ENCODE measurements around the gene CLCA2. TPM values are rescaled to one million over a fixed set of nuclear protein-coding genes. Genes with fewer than 3 reads are reported as not detected.

CLCA2 gene
- total and polyA plus RNA-seq, 2 donors (not counting 3 experiments of a cell fraction or from before 2014, with no cell fraction given) = 0.01 to 0.11 TPM

GRCh38 chr1:86464819-86465218 lies 40.8 kb downstream of the CLCA2 start:
- H3K9ac ChIP-seq (replicated peaks; ENCODE audit: extremely low read depth, insufficient read depth, low read length) = no peak overlapping the region
- H2AFZ ChIP-seq (ENCODE audit: low read depth, low read length) = no peak overlapping the region
- intact Hi-C loops (cut with micrococcal nuclease) (loop anchor here (5.0 kb wide), 1 partner anchor 33 kb away; no protein-coding TSS in a partner anchor), dilution Hi-C loops (cut with MboI; ENCODE audit: extremely low pct_ligation_motif_present, low sequenced_read_pairs) (no loop called here)
- ChIA-PET CTCF (interaction anchor here (1.8 kb wide), 1 partner anchor 8 kb away, joined by 6 read pairs; no protein-coding TSS in a partner anchor), POLR2A (no interaction called here)
- FAIRE-seq (peak; percentile 28), DNase-seq (ENCODE audit: low read depth, low spot score) (no peak)
- no peaks in the 10 kb centered on the region for H3K9me3 ChIP-seq (replicated peaks; ENCODE audit: control insufficient read depth, insufficient read depth, low read length)
- H3K4me2 ChIP-seq (ENCODE audit: insufficient read depth, low read length) = no peak overlapping the region
- no peaks in the 10 kb centered on the region for H3K4me1 ChIP-seq (ENCODE audit: control insufficient read depth, extremely low read depth, insufficient read depth, low read length)
- H3K36me3 ChIP-seq (ENCODE audit: control insufficient read depth in 2 of 2, extremely low read depth in 1 of 2, insufficient read depth in 2 of 2, low read length in 2 of 2) = no peaks in the 10 kb centered on the region
- no TSS peak for BruUV-seq (replicated peaks)
- no peak overlapping the region for H3K4me3 ChIP-seq (replicated peaks in 1 of 3; ENCODE audit: insufficient read depth in 1 of 3, low read depth in 1 of 3, low read length in 3 of 3)
- TF ChIP-seq GATA2 (IDR thresholded peaks at IDR 0.05; ENCODE audit: insufficient read depth, insufficient read length, low read depth, low read length) = no peak
- TF ChIP-seq FOS (IDR thresholded peaks at IDR 0.05; ENCODE audit: borderline replicate concordance, insufficient read depth, low read length) = no peak
- TF ChIP-seq POLR2AphosphoS5 (IDR thresholded peaks at IDR 0.05; ENCODE audit: insufficient read depth, low read depth, low read length) = no peak
- TF ChIP-seq MYC (IDR thresholded peaks at IDR 0.05; ENCODE audit: low read depth, low read length) = no peak
- TF ChIP-seq CTCF (IDR thresholded peaks at IDR 0.05; ENCODE audit: extremely low read depth in 1 of 2, insufficient read depth in 1 of 2, low read depth in 1 of 2, low read length in 2 of 2) = no peak
- TF ChIP-seq POLR2A (IDR thresholded peaks at IDR 0.05; ENCODE audit: low read depth, low read length) = no peak
- TF ChIP-seq EZH2 (IDR thresholded peaks at IDR 0.05; ENCODE audit: borderline replicate concordance, low read depth, low read length, severe bottlenecking) = no peak
- TF ChIP-seq JUN (IDR thresholded peaks at IDR 0.05; ENCODE audit: borderline replicate concordance, insufficient read depth, insufficient read length, low read depth) = no peak
- TF ChIP-seq MAX (IDR thresholded peaks at IDR 0.05; ENCODE audit: insufficient read depth, insufficient read length) = no peak
- no peaks in the 10 kb centered on the region for H3K9me1 ChIP-seq (replicated peaks; ENCODE audit: control insufficient read depth, extremely low read depth, insufficient read depth, low read length)
- H3K27me3 ChIP-seq (ENCODE audit: control insufficient read depth in 2 of 2, insufficient read depth in 2 of 2, low read length in 2 of 2) = peaks cover 5 to 7% of the 10 kb centered on the region in 2 experiments
- H4K20me1 ChIP-seq (replicated peaks; ENCODE audit: control insufficient read depth, extremely low read depth, insufficient read depth, low read length) = no peaks in the 10 kb centered on the region
- H3K79me2 ChIP-seq (ENCODE audit: control insufficient read depth, insufficient read depth, low read length) = no peaks in the 10 kb centered on the region
- no peak overlapping the region for H3K27ac ChIP-seq (ENCODE audit: insufficient read depth, low read depth, low read length)
